Measurements from ENCODE around the gene CUX1. TPM values are rescaled to one million over a fixed set of nuclear protein-coding genes. Genes with fewer than 3 reads are reported as not detected.
A peak's percentile ranks its signal among the peaks of the same experiment; 100 is the strongest.

The CUX1 gene
- total RNA-seq, 1 experiment from 2014 or later: 39.6 TPM

GRCh38 chr7:101856473-101857357, 39.3 kb downstream of the CUX1 start:
- peaks cover 89% of the 10 kb centered on the region for H3K79me2 ChIP-seq (ENCODE audit: low read length)
- peak overlapping the region; percentile 44; the same call in 1 of the 2 replicates for H2AFZ ChIP-seq (ENCODE audit: low read length)

GRCh38 chr7:101857358-101857811, 40.0 kb downstream of the CUX1 start:
- no peak for TF ChIP-seq CTCF (conservative IDR thresholded peaks at IDR 0.05; ENCODE audit: low read depth, low read length)
- TF ChIP-seq EZH2phosphoT487 (IDR thresholded peaks at IDR 0.05; ENCODE audit: borderline replicate concordance, low read length): no peak
- no peak for TF ChIP-seq EZH2 (IDR thresholded peaks at IDR 0.05; ENCODE audit: low read length, unreplicated experiment)
- Histone ChIP-seq H3F3A (ENCODE audit: low read length, unreplicated experiment) (no peaks in the 10 kb centered on the region), H3K9me3 (ENCODE audit: low read length) (no peaks in the 10 kb centered on the region), H3K4me3 (ENCODE audit: low read length) (peak overlapping the region; percentile 41; the same call in 1 of the 2 replicates), H3K4me2 (ENCODE audit: low read length) (peak overlapping the region; percentile 56), H3K27ac (ENCODE audit: low read length) (peak overlapping the region; percentile 90), H3K36me3 (ENCODE audit: low read depth, low read length) (no peaks in the 10 kb centered on the region), H4K20me1 (ENCODE audit: low read length) (no peaks in the 10 kb centered on the region), H3K79me2 (ENCODE audit: low read length) (peaks cover 88% of the 10 kb centered on the region), H3K27me3 (ENCODE audit: low read length) (no peaks in the 10 kb centered on the region), H3K9ac (ENCODE audit: low read length) (peak overlapping the region; percentile 65), H3K4me1 (ENCODE audit: insufficient read depth, low read length) (peaks cover 23% of the 10 kb centered on the region), H2AFZ (ENCODE audit: low read length) (no peak overlapping the region), H3K9me2 (replicated peaks; ENCODE audit: low read length) (no peaks in the 10 kb centered on the region)
- no peak for ATAC-seq
- ChIA-PET CTCF (interaction anchor here (1.0 kb wide), 1 partner anchor 25 kb away, joined by 6 read pairs; no protein-coding TSS in a partner anchor), POLR2A (ENCODE audit: unreplicated experiment) (interaction anchor here (0.9 to 1.0 kb wide), 2 partner anchors 13 to 25 kb away, joined by 5 to 6 read pairs; no protein-coding TSS in a partner anchor)
- DNase-seq: no peak
- TSS peak; percentile 25 for BruUV-seq (replicated peaks)
- intact Hi-C loops (cut with micrococcal nuclease): loop anchor here (2.0 to 10.0 kb wide), 2 partner anchors 43 to 267 kb away; no protein-coding TSS in a partner anchor

More at GRCh38 chr7:101856473-101857357, 39.3 kb downstream of the CUX1 start:
- no peak for TF ChIP-seq EZH2 (IDR thresholded peaks at IDR 0.05; ENCODE audit: low read length, unreplicated experiment)
- no peak for TF ChIP-seq EZH2phosphoT487 (IDR thresholded peaks at IDR 0.05; ENCODE audit: borderline replicate concordance, low read length)
- peak; percentile 62 for TF ChIP-seq CTCF (conservative IDR thresholded peaks at IDR 0.05; ENCODE audit: low read depth, low read length)
- no peaks in the 10 kb centered on the region for H3K9me2 ChIP-seq (replicated peaks; ENCODE audit: low read length)
- TSS peak; percentile 90 for BruUV-seq (replicated peaks)
- peak overlapping the region; percentile 90 for H3K27ac ChIP-seq (ENCODE audit: low read length)
- no peaks in the 10 kb centered on the region for H3K27me3 ChIP-seq (ENCODE audit: low read length)
- peak overlapping the region; percentile 65 for H3K9ac ChIP-seq (ENCODE audit: low read length)
- ChIA-PET CTCF (interaction anchor here (0.5 to 1.8 kb wide), 11 partner anchors 8 to 375 kb away, joined by 3 to 13 read pairs (median 4); no protein-coding TSS in a partner anchor), POLR2A (ENCODE audit: unreplicated experiment) (interaction anchor here (0.5 to 1.0 kb wide), 5 partner anchors 13 to 62 kb away, joined by 3 to 12 read pairs (median 5); no protein-coding TSS in a partner anchor)
- H3F3A ChIP-seq (ENCODE audit: low read length, unreplicated experiment): no peaks in the 10 kb centered on the region
- peaks cover 23% of the 10 kb centered on the region for H3K4me1 ChIP-seq (ENCODE audit: insufficient read depth, low read length)
- DNase-seq (peak; percentile 94), ATAC-seq (peak; percentile 96)
- 0 out of 2 replicates have a peak, but pooled peaks cover 4% of the 10 kb centered on the region for H4K20me1 ChIP-seq (ENCODE audit: low read length)
- peak overlapping the region; percentile 76 for H3K4me2 ChIP-seq (ENCODE audit: low read length)
- H3K36me3 ChIP-seq (ENCODE audit: low read depth, low read length): no peaks in the 10 kb centered on the region
- peak overlapping the region; percentile 56 for H3K4me3 ChIP-seq (ENCODE audit: low read length)
- H3K9me3 ChIP-seq (ENCODE audit: low read length): no peaks in the 10 kb centered on the region
- intact Hi-C loops (cut with micrococcal nuclease): loop anchor here (1.0 to 10.0 kb wide), 3 partner anchors 27 to 268 kb away; no protein-coding TSS in a partner anchor
